Keratinocyte (primary cell): ENCODE data around the gene TBC1D22B. TPM values are rescaled to one million over a fixed set of nuclear protein-coding genes. Genes with fewer than 3 reads are reported as not detected.

ENCODE experiments used
- DNase-seq: peaks from one replicate; pipeline ENCODE4 v3.0.0-alpha.2; 2011; ENCODE audit warnings: low read depth, missing footprints, low spot score
- FAIRE-seq: peaks from 2 replicates; lab custom pipeline; 2011; peaks lifted over from hg19 to GRCh38; lab: Jason Lieb, UNC
- H2AFZ ChIP-seq: 2 replicates; pipeline ENCODE4 v1.6.0; 2012; ENCODE audit warnings: low read length, control low read depth, inconsistent platforms; ENCODE audit not compliant: control insufficient read depth
- H3K27ac ChIP-seq: 2 replicates; pipeline ENCODE4 v1.5.1; 2011; ENCODE audit warnings: low read length; ENCODE audit not compliant: control insufficient read depth, insufficient read depth
- H3K27me3 ChIP-seq: 3 replicates; pipeline ENCODE4 v1.6.0; 2011; ENCODE audit warnings: low read length; ENCODE audit not compliant: control insufficient read depth, insufficient read depth; ENCODE audit errors: extremely low read depth
- H3K36me3 ChIP-seq, 2 experiments: 2 replicates in 1 of 2; 3 replicates in 1 of 2; pipeline ENCODE4 v1.5.1; 2011; ENCODE audit warnings: low read length in 2 of 2, mild to moderate bottlenecking in 1 of 2; ENCODE audit not compliant: control insufficient read depth in 2 of 2, insufficient read depth in 2 of 2; ENCODE audit errors: extremely low read depth in 1 of 2
- H3K4me1 ChIP-seq: 3 replicates; pipeline ENCODE4 v1.5.1; 2011; ENCODE audit warnings: low read length; ENCODE audit not compliant: control insufficient read depth, insufficient read depth; ENCODE audit errors: extremely low read depth
- H3K4me2 ChIP-seq: 3 replicates; pipeline ENCODE4 v1.6.0; 2011; ENCODE audit warnings: low read depth, low read length; ENCODE audit not compliant: control insufficient read depth, insufficient read depth; ENCODE audit errors: extremely low read depth
- H3K4me3 ChIP-seq, 3 experiments: fragments of 200-600 bp in 1 of 3; sonication (generic) in 1 of 3; 2 replicates in 2 of 3; 3 replicates in 1 of 3; pipeline ENCODE4 v1.5.1; 2011 to 2016; ENCODE audit warnings: low read length in 3 of 3, mild to moderate bottlenecking in 3 of 3, control low read depth in 2 of 3, inconsistent platforms in 1 of 3, low read depth in 1 of 3, mixed read lengths in 1 of 3, mixed run types in 1 of 3, moderate library complexity in 1 of 3; ENCODE audit not compliant: control insufficient read depth in 2 of 3, insufficient read depth in 2 of 3; ENCODE audit errors: extremely low read depth in 1 of 3
- H3K79me2 ChIP-seq: 2 replicates; pipeline ENCODE4 v1.6.0; 2012; ENCODE audit warnings: low read length; ENCODE audit not compliant: control insufficient read depth, insufficient read depth
- H3K9ac ChIP-seq: 3 replicates; pipeline ENCODE4 v1.6.0; 2011; ENCODE audit warnings: low read length; ENCODE audit not compliant: control insufficient read depth, insufficient read depth; ENCODE audit errors: extremely low read depth
- H3K9me1 ChIP-seq: 3 replicates; pipeline ENCODE4 v1.6.0; 2011; ENCODE audit warnings: low read length; ENCODE audit not compliant: control insufficient read depth, insufficient read depth; ENCODE audit errors: extremely low read depth
- H3K9me3 ChIP-seq: 2 replicates; pipeline ENCODE4 v1.5.1; 2012; ENCODE audit warnings: low read depth, low read length; ENCODE audit not compliant: control insufficient read depth
- H4K20me1 ChIP-seq: 3 replicates; pipeline ENCODE4 v1.6.0; 2011; ENCODE audit warnings: low read length; ENCODE audit not compliant: control insufficient read depth, insufficient read depth; ENCODE audit errors: extremely low read depth
- EZH2 ChIP-seq: IDR thresholded peaks from one replicate; pipeline ENCODE4 v1.6.1; 2012; ENCODE audit warnings: inconsistent platforms, mild to moderate bottlenecking, low read length, moderate library complexity
- dilution Hi-C: fragments of 300-500 bp; cut with MboI; formaldehyde crosslinking; loops from one replicate; pipeline ENCODE4 v1.7.0; 2020; ENCODE audit warnings: low sequenced_read_pairs; ENCODE audit not compliant: extremely low pct_ligation_motif_present
- polyA plus RNA-seq, 5 experiments: library from polyadenylated mRNA; depleted of rRNA in 3 of 5; stranded (reverse) in 3 of 5; stranded (forward) in 1 of 5; unstranded in 1 of 5; fragments of >200 nt; gene quantifications; 1 replicate in 1 of 5; 2 replicates in 3 of 5; 3 replicates in 1 of 5; pipeline versions ENCODE4 v1.2.1 to v1.2.3, GENCODE V29; 2011 to 2012; ENCODE audit warnings: missing spikeins in 2 of 5, low read depth in 1 of 5, low replicate concordance in 1 of 5
- TF ChIP-seq, protein P1 (sequence below), 3 experiments: IDR thresholded peaks in 1 of 3; conservative IDR thresholded peaks in 1 of 3; optimal IDR thresholded peaks in 1 of 3; 2 replicates in 2 of 3; 3 replicates in 1 of 3; pipeline versions ENCODE3 to v1.5.1; 2011; ENCODE audit warnings: low read length in 3 of 3, mild to moderate bottlenecking in 3 of 3, moderate library complexity in 2 of 3, control low read depth in 1 of 3, inconsistent platforms in 1 of 3; ENCODE audit not compliant: insufficient read depth in 2 of 3; ENCODE audit errors: extremely low read depth in 1 of 3

The TBC1D22B gene
- polyA plus RNA-seq, 1 donor (not counting 4 experiments of a cell fraction or from before 2014, with no cell fraction given) = 5.9 TPM

DNA sequence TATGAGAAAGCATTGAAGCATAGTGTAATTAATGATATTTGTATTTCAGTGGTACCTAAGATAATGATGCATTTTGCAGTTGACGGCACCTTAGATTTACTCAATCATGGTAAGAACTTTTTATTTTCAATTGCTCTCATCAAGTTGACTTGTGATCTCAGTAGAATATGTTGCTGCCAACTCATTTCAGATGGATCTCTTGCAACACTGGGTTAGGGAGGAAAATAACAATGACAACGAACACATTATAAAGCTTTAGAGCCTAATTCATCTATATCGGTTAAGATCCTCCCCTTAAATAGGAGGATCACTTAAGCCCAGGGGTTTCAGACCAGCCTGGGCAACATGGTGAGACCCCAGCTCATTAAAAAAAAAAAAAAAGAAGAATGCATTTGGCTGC, 18.0 kb upstream of the TBC1D22B start:
- Histone ChIP-seq H3K27ac (peak overlapping the region; percentile 81), H2AFZ (no peak overlapping the region), H3K4me2 (no peak overlapping the region), H3K9ac (no peak overlapping the region), H3K79me2 (no peaks in the 10 kb centered on the region), H3K4me1 (peaks cover 47% of the 10 kb centered on the region), H3K27me3 (no peaks in the 10 kb centered on the region), H3K4me3 (no peak overlapping the region), H3K9me3 (no peaks in the 10 kb centered on the region), H3K9me1 (no peaks in the 10 kb centered on the region), H4K20me1 (no peaks in the 10 kb centered on the region), H3K36me3 (no peaks in the 10 kb centered on the region)
- DNase-seq (no peak), FAIRE-seq (no peak)
- TF ChIP-seq, protein P1, sequence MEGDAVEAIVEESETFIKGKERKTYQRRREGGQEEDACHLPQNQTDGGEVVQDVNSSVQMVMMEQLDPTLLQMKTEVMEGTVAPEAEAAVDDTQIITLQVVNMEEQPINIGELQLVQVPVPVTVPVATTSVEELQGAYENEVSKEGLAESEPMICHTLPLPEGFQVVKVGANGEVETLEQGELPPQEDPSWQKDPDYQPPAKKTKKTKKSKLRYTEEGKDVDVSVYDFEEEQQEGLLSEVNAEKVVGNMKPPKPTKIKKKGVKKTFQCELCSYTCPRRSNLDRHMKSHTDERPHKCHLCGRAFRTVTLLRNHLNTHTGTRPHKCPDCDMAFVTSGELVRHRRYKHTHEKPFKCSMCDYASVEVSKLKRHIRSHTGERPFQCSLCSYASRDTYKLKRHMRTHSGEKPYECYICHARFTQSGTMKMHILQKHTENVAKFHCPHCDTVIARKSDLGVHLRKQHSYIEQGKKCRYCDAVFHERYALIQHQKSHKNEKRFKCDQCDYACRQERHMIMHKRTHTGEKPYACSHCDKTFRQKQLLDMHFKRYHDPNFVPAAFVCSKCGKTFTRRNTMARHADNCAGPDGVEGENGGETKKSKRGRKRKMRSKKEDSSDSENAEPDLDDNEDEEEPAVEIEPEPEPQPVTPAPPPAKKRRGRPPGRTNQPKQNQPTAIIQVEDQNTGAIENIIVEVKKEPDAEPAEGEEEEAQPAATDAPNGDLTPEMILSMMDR (optimal IDR thresholded peaks at IDR 0.05 in 1 of 3, IDR thresholded peaks at IDR 0.05 in 1 of 3, conservative IDR thresholded peaks at IDR 0.05 in 1 of 3; ENCODE audit: extremely low read depth in 1 of 3, insufficient read depth in 2 of 3, low read length in 3 of 3) = no peak
- TF ChIP-seq EZH2 = no peak
- dilution Hi-C loops = no loop called here

DNA sequence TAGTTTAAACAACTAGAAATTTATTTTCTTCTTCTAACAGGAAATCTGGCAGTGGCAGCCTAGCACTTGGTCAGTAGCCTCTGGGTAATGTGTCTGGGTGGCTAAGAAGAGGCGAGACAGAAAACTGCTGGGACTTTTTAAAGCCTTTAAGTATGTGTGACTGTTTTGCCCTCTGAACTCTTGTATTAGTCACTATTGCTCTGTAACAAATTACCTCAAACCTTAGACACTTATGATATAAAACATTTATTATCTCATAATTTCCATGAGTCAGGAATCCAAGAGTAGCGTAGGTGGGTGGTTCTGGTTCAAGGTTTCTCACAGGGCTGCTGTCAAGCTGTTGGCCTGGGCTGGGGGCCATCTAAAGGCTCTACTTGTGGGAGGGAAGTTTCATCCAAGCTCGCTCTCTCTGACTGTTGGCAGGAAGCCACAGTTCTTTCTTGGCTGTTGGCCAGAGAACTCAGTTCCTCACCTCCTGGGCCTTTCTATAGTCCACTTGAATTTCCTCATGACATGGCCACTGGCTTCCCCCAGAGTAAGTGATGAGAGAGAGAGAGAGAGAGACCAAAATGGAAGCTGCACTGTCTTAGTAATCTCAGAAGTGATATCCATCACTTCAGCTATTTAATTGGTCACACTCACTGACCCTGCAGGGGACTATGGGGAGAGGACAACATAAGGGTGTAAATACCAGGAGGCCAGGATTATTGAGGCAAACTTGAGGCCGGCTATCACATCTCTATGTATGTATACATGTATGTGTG, 17.4 kb upstream of the TBC1D22B start:
- peak overlapping the region; percentile 81 for H3K27ac ChIP-seq
- peak overlapping the region; percentile 29 for H3K9ac ChIP-seq
- H3K4me3 ChIP-seq = no peak overlapping the region
- no peaks in the 10 kb centered on the region for H3K79me2 ChIP-seq
- peak overlapping the region; percentile 47 for H2AFZ ChIP-seq
- H4K20me1 ChIP-seq = no peaks in the 10 kb centered on the region
- peak; percentile 5 for FAIRE-seq
- no peaks in the 10 kb centered on the region for H3K9me1 ChIP-seq
- peaks cover 53% of the 10 kb centered on the region for H3K4me1 ChIP-seq
- no peaks in the 10 kb centered on the region for H3K27me3 ChIP-seq
- no peaks in the 10 kb centered on the region for H3K36me3 ChIP-seq
- H3K4me2 ChIP-seq = peak overlapping the region; percentile 49
- H3K9me3 ChIP-seq = no peaks in the 10 kb centered on the region
- dilution Hi-C loops = no loop called here
- DNase-seq = peak; percentile 75
- TF ChIP-seq, protein P1 (optimal IDR thresholded peaks at IDR 0.05 in 1 of 3, IDR thresholded peaks at IDR 0.05 in 1 of 3, conservative IDR thresholded peaks at IDR 0.05 in 1 of 3; ENCODE audit: extremely low read depth in 1 of 3, insufficient read depth in 2 of 3, low read length in 3 of 3) = no peak
- no peak for TF ChIP-seq EZH2
